ENCODE measurements around the gene SRP54. TPM values are rescaled to one million over a fixed set of nuclear protein-coding genes. Genes with fewer than 3 reads are reported as not detected.

Gene SRP54
- total RNA-seq, 1 donor from 2014 or later, result 37.6 TPM

DNA sequence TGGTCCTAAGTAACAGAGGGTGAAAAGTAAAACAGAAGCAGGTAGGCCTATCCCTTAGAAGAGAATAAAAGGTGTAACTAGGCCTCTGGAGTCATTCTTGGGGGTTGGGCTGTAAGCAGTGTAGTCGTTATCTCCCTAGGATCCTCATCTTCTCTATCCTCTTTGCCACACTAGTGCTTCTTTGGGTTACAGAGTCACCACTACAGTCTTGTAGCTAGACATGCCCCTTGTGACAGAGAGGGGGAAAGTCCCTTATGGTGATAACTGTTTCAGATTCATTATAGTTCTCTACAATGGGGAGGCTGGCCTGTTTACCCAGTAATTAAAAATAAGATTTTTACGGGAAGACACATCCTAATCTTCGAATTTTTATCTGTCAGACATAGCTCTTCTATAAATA lies 16.4 kb upstream of the SRP54 start:
- no peaks in the 10 kb centered on the region for H3K9me3 ChIP-seq
- no peak overlapping the region for H3K27ac ChIP-seq
- no peak for DNase-seq (ENCODE audit: extremely low spot score in 2 of 2)
- no peak overlapping the region for H3K4me3 ChIP-seq
- TF ChIP-seq POLR2AphosphoS5 (IDR thresholded peaks at IDR 0.05; ENCODE audit: insufficient read depth in 1 of 2, low read depth in 1 of 2), result no peak
- no peak for TF ChIP-seq POLR2A (IDR thresholded peaks at IDR 0.05)
- TF ChIP-seq, protein P1, sequence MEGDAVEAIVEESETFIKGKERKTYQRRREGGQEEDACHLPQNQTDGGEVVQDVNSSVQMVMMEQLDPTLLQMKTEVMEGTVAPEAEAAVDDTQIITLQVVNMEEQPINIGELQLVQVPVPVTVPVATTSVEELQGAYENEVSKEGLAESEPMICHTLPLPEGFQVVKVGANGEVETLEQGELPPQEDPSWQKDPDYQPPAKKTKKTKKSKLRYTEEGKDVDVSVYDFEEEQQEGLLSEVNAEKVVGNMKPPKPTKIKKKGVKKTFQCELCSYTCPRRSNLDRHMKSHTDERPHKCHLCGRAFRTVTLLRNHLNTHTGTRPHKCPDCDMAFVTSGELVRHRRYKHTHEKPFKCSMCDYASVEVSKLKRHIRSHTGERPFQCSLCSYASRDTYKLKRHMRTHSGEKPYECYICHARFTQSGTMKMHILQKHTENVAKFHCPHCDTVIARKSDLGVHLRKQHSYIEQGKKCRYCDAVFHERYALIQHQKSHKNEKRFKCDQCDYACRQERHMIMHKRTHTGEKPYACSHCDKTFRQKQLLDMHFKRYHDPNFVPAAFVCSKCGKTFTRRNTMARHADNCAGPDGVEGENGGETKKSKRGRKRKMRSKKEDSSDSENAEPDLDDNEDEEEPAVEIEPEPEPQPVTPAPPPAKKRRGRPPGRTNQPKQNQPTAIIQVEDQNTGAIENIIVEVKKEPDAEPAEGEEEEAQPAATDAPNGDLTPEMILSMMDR (IDR thresholded peaks at IDR 0.05), result no peak
- intact Hi-C loops (cut with DNase I), result no loop called here
- H3K4me1 ChIP-seq, result no peaks in the 10 kb centered on the region
- H3K27me3 ChIP-seq, result no peaks in the 10 kb centered on the region
- H3K36me3 ChIP-seq, result peaks cover 0 to 7% of the 10 kb centered on the region in 2 donors

DNA sequence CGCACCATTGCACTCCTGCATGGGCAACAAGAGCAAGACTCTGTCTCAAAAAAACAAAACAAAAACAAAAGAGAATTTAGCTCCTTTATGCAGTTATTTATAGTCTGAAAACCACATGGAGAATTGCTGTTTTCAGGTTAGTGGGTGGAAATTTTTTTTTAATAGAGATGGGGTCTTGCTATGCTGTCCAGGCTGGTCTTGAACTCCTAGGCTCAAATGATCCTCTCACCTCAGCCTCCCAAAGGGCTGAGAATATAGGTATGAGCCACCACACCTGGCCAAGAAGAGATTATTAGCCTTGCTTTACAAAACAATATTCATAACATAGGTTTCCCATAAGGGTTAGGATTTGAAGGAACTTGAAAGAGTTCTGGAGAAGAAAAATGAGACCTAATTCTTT lies 12.1 kb upstream of the SRP54 start:
- intact Hi-C loops (cut with DNase I), result no loop called here
- no peak for DNase-seq (ENCODE audit: extremely low spot score in 2 of 2)
- H3K4me3 ChIP-seq, result no peak overlapping the region
- no peaks in the 10 kb centered on the region for H3K9me3 ChIP-seq
- H3K27ac ChIP-seq, result no peak overlapping the region
- H3K27me3 ChIP-seq, result no peaks in the 10 kb centered on the region
- TF ChIP-seq POLR2A (IDR thresholded peaks at IDR 0.05) (no peak), POLR2AphosphoS5 (IDR thresholded peaks at IDR 0.05; ENCODE audit: insufficient read depth in 1 of 2, low read depth in 1 of 2) (no peak)
- TF ChIP-seq, protein P1 (IDR thresholded peaks at IDR 0.05), result no peak
- H3K4me1 ChIP-seq, result no peaks in the 10 kb centered on the region
- peaks cover 0 to 7% of the 10 kb centered on the region in 2 donors for H3K36me3 ChIP-seq

DNA sequence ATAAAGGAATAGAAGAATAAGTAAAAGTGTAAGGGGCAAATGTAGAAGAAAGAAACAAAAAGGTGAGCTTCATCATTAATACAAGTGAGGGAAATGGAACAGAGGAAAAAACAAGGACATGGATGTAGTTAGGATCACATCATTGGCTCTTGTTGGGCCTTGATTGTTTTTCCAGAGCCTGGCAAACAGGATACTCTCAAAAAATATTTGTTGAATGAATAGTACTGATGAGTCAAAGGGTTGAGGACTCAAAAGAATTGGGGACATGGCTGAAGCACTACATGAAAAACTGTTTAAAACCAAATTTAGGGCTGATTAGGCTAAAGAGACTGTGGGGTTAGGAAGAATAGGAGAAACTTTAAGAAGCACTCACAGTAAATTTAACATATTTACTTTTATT lies 11.4 kb upstream of the SRP54 start:
- Histone ChIP-seq H3K4me1 (no peaks in the 10 kb centered on the region), H3K9me3 (no peaks in the 10 kb centered on the region), H3K36me3 (peaks cover 0 to 7% of the 10 kb centered on the region in 2 donors), H3K27ac (no peak overlapping the region), H3K27me3 (no peaks in the 10 kb centered on the region), H3K4me3 (no peak overlapping the region)
- no peak for DNase-seq (ENCODE audit: extremely low spot score in 2 of 2)
- intact Hi-C loops (cut with DNase I), result no loop called here
- TF ChIP-seq POLR2AphosphoS5 (IDR thresholded peaks at IDR 0.05; ENCODE audit: insufficient read depth in 1 of 2, low read depth in 1 of 2), result no peak
- TF ChIP-seq, protein P1 (IDR thresholded peaks at IDR 0.05), result no peak
- TF ChIP-seq POLR2A (IDR thresholded peaks at IDR 0.05), result no peak

DNA sequence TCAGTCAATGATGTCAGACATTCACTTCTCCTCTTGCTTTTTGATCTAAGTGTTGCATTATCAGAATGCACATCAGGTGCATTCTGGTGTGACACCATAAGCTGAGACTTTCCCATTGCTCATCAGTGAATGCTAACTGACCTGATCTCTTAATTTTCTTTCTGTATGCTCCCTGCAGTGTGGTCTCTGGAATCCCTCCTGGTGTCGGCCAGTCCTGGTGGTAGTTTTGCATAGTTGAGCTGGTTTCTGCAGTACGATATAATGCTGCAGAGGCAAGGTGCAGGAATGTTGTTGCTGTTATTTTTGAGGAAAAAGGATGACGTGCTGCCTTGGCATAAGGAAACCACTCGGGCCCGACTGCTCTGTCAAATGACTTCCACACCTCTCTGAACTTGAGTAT lies 11.0 kb upstream of the SRP54 start:
- Histone ChIP-seq H3K27ac (no peak overlapping the region), H3K4me3 (no peak overlapping the region), H3K9me3 (no peaks in the 10 kb centered on the region), H3K27me3 (no peaks in the 10 kb centered on the region), H3K36me3 (peaks cover 0 to 7% of the 10 kb centered on the region in 2 donors), H3K4me1 (no peaks in the 10 kb centered on the region)
- intact Hi-C loops (cut with DNase I), result no loop called here
- TF ChIP-seq, protein P1 (IDR thresholded peaks at IDR 0.05), result no peak
- TF ChIP-seq POLR2AphosphoS5 (IDR thresholded peaks at IDR 0.05; ENCODE audit: insufficient read depth in 1 of 2, low read depth in 1 of 2), result no peak
- TF ChIP-seq POLR2A (IDR thresholded peaks at IDR 0.05), result no peak
- DNase-seq (ENCODE audit: extremely low spot score in 2 of 2), result no peak

DNA sequence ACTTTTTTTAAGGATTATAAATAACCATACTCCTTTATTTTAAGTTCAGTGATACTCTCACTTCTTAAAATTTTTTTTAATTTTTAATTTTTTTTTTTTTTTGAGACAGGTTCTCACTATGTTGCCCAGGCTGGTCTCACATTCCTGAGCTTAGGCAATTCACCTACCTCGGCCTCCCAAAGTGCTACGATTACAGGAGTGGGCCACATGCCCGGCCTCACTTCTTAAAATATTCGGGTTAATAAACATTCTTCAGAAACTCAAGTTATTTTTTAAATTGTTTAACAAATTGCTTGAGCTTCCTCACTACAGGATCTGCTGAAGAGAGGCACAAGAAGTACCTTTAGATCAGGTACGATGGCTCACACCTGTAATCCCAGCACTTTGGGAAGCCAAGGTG lies 4.3 kb upstream of the SRP54 start:
- peaks cover 16% of the 10 kb centered on the region for H3K4me1 ChIP-seq
- DNase-seq (ENCODE audit: extremely low spot score in 2 of 2), result no peak
- H3K27me3 ChIP-seq, result no peaks in the 10 kb centered on the region
- H3K9me3 ChIP-seq, result no peaks in the 10 kb centered on the region
- intact Hi-C loops (cut with DNase I), result no loop called here
- TF ChIP-seq POLR2A (IDR thresholded peaks at IDR 0.05) (no peak), POLR2AphosphoS5 (IDR thresholded peaks at IDR 0.05; ENCODE audit: insufficient read depth in 1 of 2, low read depth in 1 of 2) (no peak)
- TF ChIP-seq, protein P1 (IDR thresholded peaks at IDR 0.05), result no peak
- no peaks in the 10 kb centered on the region for H3K36me3 ChIP-seq
- no peak overlapping the region for H3K4me3 ChIP-seq
- no peak overlapping the region for H3K27ac ChIP-seq
